Suprapubic skin (tissue), 4 donors: Measurements from ENCODE around the gene CA11. TPM values are rescaled to one million over a fixed set of nuclear protein-coding genes. Genes with fewer than 3 reads are reported as not detected.

Source experiments
- DNase-seq, 2 donors: peaks; one replicate each; pipeline ENCODE4 v3.0.0-alpha.2; 2019; ENCODE audit warnings: low spot score in 2 of 2
- H3K27ac ChIP-seq: fragments of 200-600 bp; sonication (generic); one replicate; pipeline ENCODE4 v1.5.1; 2019
- H3K27me3 ChIP-seq: fragments of 200-600 bp; sonication (generic); one replicate; pipeline ENCODE4 v1.5.1; 2019
- H3K36me3 ChIP-seq: fragments of 200-600 bp; sonication (generic); one replicate; pipeline ENCODE4 v1.5.1; 2019
- H3K4me1 ChIP-seq: fragments of 200-600 bp; sonication (generic); one replicate; pipeline ENCODE4 v1.5.1; 2019
- H3K4me3 ChIP-seq: fragments of 200-600 bp; sonication (generic); one replicate; pipeline ENCODE4 v1.5.1; 2019; ENCODE audit warnings: mild to moderate bottlenecking
- H3K9me3 ChIP-seq: fragments of 200-600 bp; sonication (generic); one replicate; pipeline ENCODE4 v1.5.1; 2019
- EP300 ChIP-seq: sonication (generic); formaldehyde crosslinking; IDR thresholded peaks from one replicate; pipeline ENCODE4 v1.6.1; 2017; ENCODE audit warnings: antibody characterized with exemption
- POLR2A ChIP-seq, 2 donors: fragments of 450-650 bp; IDR thresholded peaks; one replicate each; pipeline ENCODE4 v1.6.1; 2017; ENCODE audit warnings: antibody characterized with exemption in 2 of 2, mild to moderate bottlenecking in 2 of 2, moderate library complexity in 2 of 2
- POLR2AphosphoS5 ChIP-seq, 3 donors: sonication (generic); formaldehyde crosslinking; IDR thresholded peaks; one replicate each; pipeline ENCODE4 v1.6.1; 2017; ENCODE audit warnings: antibody characterized with exemption in 3 of 3
- WGBS: methylation state at CpG from one replicate; pipeline ENCODE4 v1.1.5; 2018; 5-methylcytosine and 5-hydroxymethylcytosine counted together
- total RNA-seq, 4 donors: library from RNA; depleted of rRNA; stranded (reverse); fragments of >200 nt; gene quantifications; one replicate each; pipeline ENCODE4 v1.1.0, GENCODE V29; 2016
- TF ChIP-seq, protein P1 (sequence below), 2 donors: fragments of 200-600 bp in 1 of 2; fragments of 450-650 bp in 1 of 2; sonication (generic) in 1 of 2; IDR thresholded peaks; one replicate each; pipeline ENCODE4 v1.5.1; 2016 to 2019; ENCODE audit warnings: antibody characterized with exemption in 2 of 2, mild to moderate bottlenecking in 1 of 2, moderate library complexity in 1 of 2

Gene CA11
- total RNA-seq, 4 donors from 2014 or later, result 8.8 to 11.0 (median 9.7) TPM

DNA sequence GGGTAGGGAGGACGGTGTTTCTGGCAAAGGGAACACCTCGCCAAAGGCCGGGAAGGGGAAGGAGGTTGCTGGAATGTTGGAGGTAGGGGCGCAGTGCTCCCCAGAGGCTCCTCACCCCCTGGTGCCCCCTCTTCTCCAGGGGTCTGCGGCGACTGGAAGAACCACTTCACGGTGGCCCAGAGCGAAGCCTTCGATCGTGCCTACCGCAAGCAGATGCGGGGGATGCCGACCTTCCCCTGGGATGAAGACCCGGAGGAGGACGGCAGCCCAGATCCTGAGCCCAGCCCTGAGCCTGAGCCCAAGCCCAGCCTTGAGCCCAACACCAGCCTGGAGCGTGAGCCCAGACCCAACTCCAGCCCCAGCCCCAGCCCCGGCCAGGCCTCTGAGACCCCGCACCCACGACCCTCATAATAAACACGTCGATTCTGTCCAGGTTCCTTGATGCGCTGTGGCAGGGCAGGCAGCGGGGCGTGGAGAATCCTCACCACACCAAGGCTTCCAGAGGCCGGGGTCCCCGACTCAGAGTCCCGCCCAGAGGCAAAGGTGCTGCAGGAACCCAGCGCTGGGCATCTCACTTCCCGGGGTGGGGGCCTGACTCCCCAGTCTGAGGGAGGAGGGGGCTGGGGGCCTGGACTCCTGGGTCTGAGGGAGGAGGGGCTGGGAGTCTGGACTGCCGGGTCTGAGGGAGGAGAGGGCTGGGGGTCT is 46.8 kb downstream of the CA11 start:
- DNase-seq, result no peak
- Histone ChIP-seq H3K9me3 (no peaks in the 10 kb centered on the region), H3K27me3 (peaks cover 10% of the 10 kb centered on the region), H3K4me3 (no peak overlapping the region), H3K4me1 (no peaks in the 10 kb centered on the region), H3K27ac (no peak overlapping the region), H3K36me3 (no peaks in the 10 kb centered on the region)
- WGBS, result 57% methylated on average over 28 of the region's 30 CpGs
- no peak for TF ChIP-seq POLR2A (IDR thresholded peaks at IDR 0.05)
- TF ChIP-seq, protein P1, sequence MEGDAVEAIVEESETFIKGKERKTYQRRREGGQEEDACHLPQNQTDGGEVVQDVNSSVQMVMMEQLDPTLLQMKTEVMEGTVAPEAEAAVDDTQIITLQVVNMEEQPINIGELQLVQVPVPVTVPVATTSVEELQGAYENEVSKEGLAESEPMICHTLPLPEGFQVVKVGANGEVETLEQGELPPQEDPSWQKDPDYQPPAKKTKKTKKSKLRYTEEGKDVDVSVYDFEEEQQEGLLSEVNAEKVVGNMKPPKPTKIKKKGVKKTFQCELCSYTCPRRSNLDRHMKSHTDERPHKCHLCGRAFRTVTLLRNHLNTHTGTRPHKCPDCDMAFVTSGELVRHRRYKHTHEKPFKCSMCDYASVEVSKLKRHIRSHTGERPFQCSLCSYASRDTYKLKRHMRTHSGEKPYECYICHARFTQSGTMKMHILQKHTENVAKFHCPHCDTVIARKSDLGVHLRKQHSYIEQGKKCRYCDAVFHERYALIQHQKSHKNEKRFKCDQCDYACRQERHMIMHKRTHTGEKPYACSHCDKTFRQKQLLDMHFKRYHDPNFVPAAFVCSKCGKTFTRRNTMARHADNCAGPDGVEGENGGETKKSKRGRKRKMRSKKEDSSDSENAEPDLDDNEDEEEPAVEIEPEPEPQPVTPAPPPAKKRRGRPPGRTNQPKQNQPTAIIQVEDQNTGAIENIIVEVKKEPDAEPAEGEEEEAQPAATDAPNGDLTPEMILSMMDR (IDR thresholded peaks at IDR 0.05), result no peak
- TF ChIP-seq EP300, result no peak
- no peak for TF ChIP-seq POLR2AphosphoS5 (IDR thresholded peaks at IDR 0.05)

GRCh38 chr19:48596679-48597465 is 49.1 kb downstream of the CA11 start:
- no peak overlapping the region for H3K27ac ChIP-seq

DNA sequence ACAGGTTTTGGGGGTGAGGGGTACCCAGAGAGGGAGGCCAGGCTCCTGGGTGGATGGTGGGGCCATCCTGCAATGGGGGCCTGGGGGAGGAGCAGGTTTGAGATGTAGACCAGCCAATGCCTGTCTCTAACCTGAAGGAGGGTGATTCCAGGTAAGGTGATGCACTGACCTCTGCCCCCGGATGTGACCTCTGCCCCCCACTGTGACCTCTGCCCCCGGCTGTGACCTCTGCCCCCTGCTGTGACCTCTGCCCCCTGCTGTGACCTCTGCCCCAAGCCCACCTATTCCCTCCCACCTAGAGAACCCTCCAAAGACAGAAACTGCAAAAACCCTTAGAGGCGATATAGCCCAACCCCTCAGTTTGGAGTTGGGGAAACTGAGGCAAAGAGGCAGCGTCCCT is 49.8 kb downstream of the CA11 start:
- no peaks in the 10 kb centered on the region for H3K9me3 ChIP-seq
- peaks cover 10% of the 10 kb centered on the region for H3K27me3 ChIP-seq
- no peak overlapping the region for H3K27ac ChIP-seq
- WGBS, result 95% methylated on average over 2 of the region's 4 CpGs
- no peaks in the 10 kb centered on the region for H3K4me1 ChIP-seq
- TF ChIP-seq POLR2AphosphoS5 (IDR thresholded peaks at IDR 0.05) (no peak), EP300 (no peak), POLR2A (IDR thresholded peaks at IDR 0.05) (no peak)
- TF ChIP-seq, protein P1 (IDR thresholded peaks at IDR 0.05), result no peak
- no peak overlapping the region for H3K4me3 ChIP-seq
- H3K36me3 ChIP-seq, result no peaks in the 10 kb centered on the region
- no peak for DNase-seq

More at GRCh38 chr19:48596679-48597465, 49.1 kb downstream of the CA11 start:
- WGBS, result 79% methylated on average over 32 of the region's 39 CpGs
- Histone ChIP-seq H3K4me3 (no peak overlapping the region), H3K27me3 (peaks cover 10% of the 10 kb centered on the region), H3K9me3 (no peaks in the 10 kb centered on the region), H3K4me1 (no peaks in the 10 kb centered on the region), H3K36me3 (no peaks in the 10 kb centered on the region)
- TF ChIP-seq POLR2A (IDR thresholded peaks at IDR 0.05), result no peak
- TF ChIP-seq, protein P1 (IDR thresholded peaks at IDR 0.05), result no peak
- TF ChIP-seq EP300, result no peak
- TF ChIP-seq POLR2AphosphoS5 (IDR thresholded peaks at IDR 0.05), result no peak
- DNase-seq, result no peak

DNA sequence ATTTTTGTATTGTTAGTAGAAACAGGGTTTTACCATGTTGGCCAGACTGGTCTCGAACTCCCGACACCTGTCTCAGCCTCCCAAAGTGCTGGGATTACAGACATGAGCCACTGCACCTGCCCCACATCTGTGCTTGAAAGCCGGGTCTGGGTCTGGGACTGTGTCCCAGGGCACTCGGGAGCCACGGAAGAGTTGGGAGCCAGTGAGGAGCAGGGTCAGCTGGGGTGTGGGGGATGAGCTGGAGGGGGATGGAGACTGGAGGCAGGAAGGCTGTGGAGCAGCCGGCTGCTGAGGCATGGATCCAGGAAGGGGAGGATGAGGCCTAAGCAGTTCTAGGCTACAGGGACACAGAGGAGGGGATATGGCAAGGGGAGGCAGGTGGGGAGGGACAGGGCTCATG is 50.2 kb downstream of the CA11 start:
- H3K27me3 ChIP-seq, result peaks cover 10% of the 10 kb centered on the region
- no peaks in the 10 kb centered on the region for H3K9me3 ChIP-seq
- H3K27ac ChIP-seq, result no peak overlapping the region
- DNase-seq, result no peak
- no peak overlapping the region for H3K4me3 ChIP-seq
- no peaks in the 10 kb centered on the region for H3K4me1 ChIP-seq
- no peaks in the 10 kb centered on the region for H3K36me3 ChIP-seq
- 78% methylated on average over 5 of the region's 6 CpGs for WGBS
- TF ChIP-seq EP300, result no peak

DNA sequence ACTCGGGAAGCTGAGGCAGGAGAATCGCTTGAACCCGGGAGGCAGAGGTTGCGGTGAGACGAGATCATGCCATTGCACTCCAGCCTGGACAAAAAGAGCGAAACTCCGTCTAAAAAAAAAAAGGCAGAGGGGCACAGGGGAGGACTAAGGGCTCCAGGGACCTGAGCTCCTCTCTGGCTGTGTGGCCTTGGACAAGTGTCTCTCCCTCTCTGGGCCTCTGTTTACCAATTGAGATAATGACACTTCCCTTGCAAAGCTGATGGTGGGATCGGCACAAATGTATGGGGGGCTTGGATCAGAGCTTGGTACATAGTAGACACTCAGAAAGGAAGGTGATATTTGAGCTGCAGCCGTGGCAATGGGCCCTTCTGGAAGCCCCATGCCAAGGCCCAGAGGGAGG is 50.8 kb downstream of the CA11 start:
- no peak for DNase-seq
- no peak overlapping the region for H3K27ac ChIP-seq
- no peaks in the 10 kb centered on the region for H3K36me3 ChIP-seq
- H3K4me3 ChIP-seq, result no peak overlapping the region
- no peaks in the 10 kb centered on the region for H3K9me3 ChIP-seq
- H3K4me1 ChIP-seq, result no peaks in the 10 kb centered on the region
- peaks cover 10% of the 10 kb centered on the region for H3K27me3 ChIP-seq
- WGBS, result 80% methylated on average over 9 of the region's 9 CpGs
- TF ChIP-seq POLR2A (IDR thresholded peaks at IDR 0.05) (no peak), POLR2AphosphoS5 (IDR thresholded peaks at IDR 0.05) (no peak), EP300 (no peak)
- TF ChIP-seq, protein P1 (IDR thresholded peaks at IDR 0.05), result no peak
